Measurements from ENCODE around the gene ORC5. TPM values are rescaled to one million over a fixed set of nuclear protein-coding genes. Genes with fewer than 3 reads are reported as not detected.
A peak's percentile ranks its signal among the peaks of the same experiment; 100 is the strongest.
"Not testable (repeated sequence)": the region's sequence is repeated elsewhere in the genome, so short reads cannot be mapped to it uniquely, and the experiment has no call there.

Gene ORC5
- 12.4 TPM for total RNA-seq

- peak; percentile 60 to 80 (median 75) for DNase-seq (ENCODE audit: low read depth in 2 of 3, low spot score in 2 of 3)
These were observed at the start of gene ORC5 for GRCh38 chr7:104207731-104208420. Gene ORC5, minus strand, starts transcription at chr7:104208013. Its CDS starts 109 bp downstream, at chr7:104207904.

- DNase-seq (ENCODE audit: low read depth in 2 of 3, low spot score in 2 of 3) = no peak
These were observed 47.8 kb upstream of the ORC5 start for GRCh38 chr7:104255616-104256015.

- no peak for DNase-seq (ENCODE audit: low read depth in 2 of 3, low spot score in 2 of 3)
These were observed 47.4 kb upstream of the ORC5 start for GRCh38 chr7:104255194-104255593.

GRCh38 chr7:104254696-104255095 lies 46.9 kb upstream of the ORC5 start:
- no peak for DNase-seq (ENCODE audit: low read depth in 2 of 3, low spot score in 2 of 3)

GRCh38 chr7:104252409-104253134 lies 44.8 kb upstream of the ORC5 start:
- DNase-seq (ENCODE audit: low read depth in 2 of 3, low spot score in 2 of 3) = no peak

GRCh38 chr7:104242638-104243037 lies 34.8 kb upstream of the ORC5 start:
- DNase-seq (ENCODE audit: low read depth in 2 of 3, low spot score in 2 of 3) = no peak

- DNase-seq (ENCODE audit: low read depth in 2 of 3, low spot score in 2 of 3) = no peak
These were observed 33.9 kb upstream of the ORC5 start for GRCh38 chr7:104241538-104242209.

- no peak for DNase-seq (ENCODE audit: low read depth in 2 of 3, low spot score in 2 of 3)
These were observed 33.3 kb upstream of the ORC5 start for GRCh38 chr7:104241135-104241534.

- DNase-seq (ENCODE audit: low read depth in 2 of 3, low spot score in 2 of 3) = no peak
These were observed 32.6 kb upstream of the ORC5 start for GRCh38 chr7:104240401-104240800.

GRCh38 chr7:104234990-104235389 lies 27.2 kb upstream of the ORC5 start:
- not testable (repeated sequence) for DNase-seq (ENCODE audit: low read depth in 2 of 3, low spot score in 2 of 3)

- peak in 1 of 3 donors; percentile 46 for DNase-seq (ENCODE audit: low read depth in 2 of 3, low spot score in 2 of 3)
These were observed 23.5 kb upstream of the ORC5 start for GRCh38 chr7:104231054-104232046.

GRCh38 chr7:104230606-104231005 lies 22.8 kb upstream of the ORC5 start:
- no peak for DNase-seq (ENCODE audit: low read depth in 2 of 3, low spot score in 2 of 3)

GRCh38 chr7:104228442-104228841 lies 20.6 kb upstream of the ORC5 start:
- no peak for DNase-seq (ENCODE audit: low read depth in 2 of 3, low spot score in 2 of 3)

- no peak for DNase-seq (ENCODE audit: low read depth in 2 of 3, low spot score in 2 of 3)
These were observed 17.6 kb upstream of the ORC5 start for GRCh38 chr7:104225451-104225850.

- DNase-seq (ENCODE audit: low read depth in 2 of 3, low spot score in 2 of 3) = no peak
These were observed 9.8 kb upstream of the ORC5 start for GRCh38 chr7:104217620-104218019.

GRCh38 chr7:104209063-104209462 lies 1.2 kb upstream of the ORC5 start:
- DNase-seq (ENCODE audit: low read depth in 2 of 3, low spot score in 2 of 3) = no peak

GRCh38 chr7:104208421-104208780 lies 588 bp upstream of the ORC5 start:
- DNase-seq (ENCODE audit: low read depth in 2 of 3, low spot score in 2 of 3) = no peak

GRCh38 chr7:104207348-104207730 lies 474 bp downstream of the ORC5 start:
- DNase-seq (ENCODE audit: low read depth in 2 of 3, low spot score in 2 of 3) = peak in 1 of 3 donors; percentile 17

- DNase-seq (ENCODE audit: low read depth in 2 of 3, low spot score in 2 of 3) = no peak
These were observed 972 bp downstream of the ORC5 start for GRCh38 chr7:104206841-104207240.

GRCh38 chr7:104198673-104199278 lies 9.0 kb downstream of the ORC5 start:
- DNase-seq (ENCODE audit: low read depth in 2 of 3, low spot score in 2 of 3) = no peak

Measured in hematopoietic multipotent progenitor cell (in vitro differentiated cells).